Left ventricle myocardium superior (tissue), 1 donor: Measurements from ENCODE around the gene KCNIP4. TPM values are rescaled to one million over a fixed set of nuclear protein-coding genes. Genes with fewer than 3 reads are reported as not detected.

Experiments
- ATAC-seq: fragments of 200-7000 bp; cut with Tn5 transposase; one replicate; pipeline ENCODE4 v1.9.1; 2020; ENCODE audit warnings: mild to moderate bottlenecking, moderate library complexity
- DNase-seq: peaks from one replicate; pipeline ENCODE4 v3.0.0-alpha.2; 2020
- intact Hi-C: fragments of 100-400 bp; cut with micrococcal nuclease; formaldehyde crosslinking; loops from one replicate; pipeline ENCODE4 v1.11.0; 2022
- total RNA-seq: library from RNA; stranded (reverse); fragmentation: NEBNext Ultra II Directional; extraction: Animal tissue kit (Norgen Biotek cat#: 25700); gene quantifications from one replicate; pipeline ENCODE4 v1.2.1, GENCODE V29; 2021
- donor health status: DM: no; HTN: yes; CAD: no; lungs with severe emphysema.

KCNIP4 gene
- total RNA-seq, 1 donor from 2014 or later: not detected

- DNase-seq (no peak), ATAC-seq (no peak)
- intact Hi-C loops: no loop called here
Observed at GRCh38 chr4:21092531-21092930, 856.0 kb downstream of the KCNIP4 start.

DNA sequence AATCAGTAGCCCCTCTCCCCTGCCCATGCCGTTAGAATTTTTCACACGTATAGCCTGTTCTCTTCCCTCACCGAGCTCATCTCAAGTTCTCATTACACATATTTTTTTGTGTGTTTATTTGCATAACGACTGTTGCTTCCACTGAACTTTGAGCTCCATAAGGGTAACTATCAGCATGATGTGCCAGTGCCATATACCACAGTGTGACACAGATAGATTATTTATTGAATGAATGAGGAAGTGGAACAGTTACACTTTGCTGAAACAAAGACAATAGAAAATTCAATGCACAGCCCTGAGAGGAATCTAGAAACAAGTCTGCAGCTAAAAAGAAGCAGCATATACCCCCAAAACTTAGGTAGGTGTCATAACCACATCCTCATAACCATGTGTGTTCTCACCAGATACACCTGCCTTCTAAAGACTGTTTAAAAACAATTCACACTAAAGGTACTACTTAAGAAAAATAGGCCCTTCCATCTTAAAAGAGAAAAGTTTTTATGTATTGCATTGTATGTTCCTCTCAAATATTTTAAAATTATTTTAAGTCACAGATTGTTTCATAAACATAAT is 858.4 kb downstream of the KCNIP4 start:
- intact Hi-C loops: no loop called here
- DNase-seq (no peak), ATAC-seq (no peak)

GRCh38 chr4:21083413-21083812 is 865.2 kb downstream of the KCNIP4 start:
- DNase-seq (no peak), ATAC-seq (no peak)
- intact Hi-C loops: no loop called here

- DNase-seq (no peak), ATAC-seq (no peak)
- intact Hi-C loops: no loop called here
Observed at GRCh38 chr4:21077967-21078366, 870.6 kb downstream of the KCNIP4 start.

GRCh38 chr4:21067351-21067750 is 881.2 kb downstream of the KCNIP4 start:
- ATAC-seq: no peak
- intact Hi-C loops: no loop called here
- no peak for DNase-seq

GRCh38 chr4:21061902-21062301 is 886.7 kb downstream of the KCNIP4 start:
- DNase-seq (no peak), ATAC-seq (no peak)
- intact Hi-C loops: no loop called here

GRCh38 chr4:21046141-21046540 is 902.4 kb downstream of the KCNIP4 start:
- DNase-seq (no peak), ATAC-seq (no peak)
- intact Hi-C loops: no loop called here

GRCh38 chr4:21045119-21045518 is 903.5 kb downstream of the KCNIP4 start:
- DNase-seq: no peak
- intact Hi-C loops: no loop called here
- ATAC-seq: no peak

DNA sequence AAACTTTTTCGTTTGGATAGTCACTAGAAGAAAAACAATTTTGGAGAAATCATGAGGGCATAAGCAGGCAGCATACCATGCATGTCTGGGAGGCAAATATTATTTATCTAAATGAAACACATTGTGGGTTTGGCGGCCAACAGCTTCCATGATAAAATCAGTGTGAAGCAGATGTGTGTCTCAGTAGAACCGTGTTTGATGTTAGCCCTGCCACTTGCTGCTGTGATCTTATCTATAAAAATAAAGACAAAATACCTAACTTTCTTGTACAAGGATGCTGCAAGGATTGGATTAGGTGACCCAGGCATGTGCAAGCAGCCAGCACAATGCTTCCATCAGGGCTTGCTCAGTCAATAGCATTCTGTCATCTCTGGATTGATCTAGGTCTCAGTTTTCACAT is 906.9 kb downstream of the KCNIP4 start:
- intact Hi-C loops: no loop called here
- DNase-seq: no peak
- ATAC-seq: no peak

DNA sequence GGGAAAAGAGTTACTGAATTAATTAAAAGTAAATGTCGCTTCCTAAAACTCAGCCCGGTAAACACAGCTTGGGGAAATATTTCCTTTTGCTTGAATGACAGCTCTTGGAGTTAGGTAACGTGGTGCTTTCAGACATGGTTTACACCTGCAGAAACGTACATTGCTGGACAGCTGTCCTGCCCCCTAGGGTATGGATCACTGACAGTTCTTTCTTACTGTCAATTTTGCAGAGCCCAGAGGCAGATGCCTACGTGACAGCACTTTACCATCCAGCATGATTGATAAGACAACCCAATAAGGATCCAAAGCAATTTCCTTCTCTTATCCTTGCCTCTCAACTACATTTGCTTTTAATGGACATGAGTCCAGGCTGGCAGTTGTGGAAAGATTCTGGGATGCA is 913.8 kb downstream of the KCNIP4 start:
- ATAC-seq: no peak
- intact Hi-C loops: no loop called here
- no peak for DNase-seq

GRCh38 chr4:21032089-21032645 is 916.4 kb downstream of the KCNIP4 start:
- ATAC-seq: no peak
- intact Hi-C loops: no loop called here

DNA sequence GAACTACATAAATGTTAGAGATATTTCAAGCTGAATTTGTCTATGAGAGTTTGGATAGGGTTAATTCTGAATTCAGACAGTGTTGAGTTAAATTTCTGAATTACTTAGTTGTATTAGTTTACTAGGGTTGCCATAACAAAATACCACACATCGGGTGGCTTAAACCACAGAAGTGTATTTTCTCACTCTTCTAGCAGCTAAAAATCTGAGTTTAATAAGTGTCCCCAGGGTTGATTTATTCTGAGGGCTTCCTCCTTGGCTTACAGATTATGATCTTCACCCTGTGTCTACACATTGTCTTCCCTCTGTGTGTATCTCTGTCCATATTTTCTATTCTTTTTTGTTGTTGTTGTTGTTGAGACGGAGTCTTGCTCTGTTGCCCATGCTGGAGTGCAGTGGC is 929.8 kb downstream of the KCNIP4 start:
- DNase-seq (no peak), ATAC-seq (no peak)
- intact Hi-C loops: no loop called here

More at GRCh38 chr4:21032089-21032645, 916.4 kb downstream of the KCNIP4 start:
- DNase-seq: no peak

- no peak for ATAC-seq
- intact Hi-C loops: no loop called here
- no peak for DNase-seq
Observed at GRCh38 chr4:21013501-21013900, 935.1 kb downstream of the KCNIP4 start.

GRCh38 chr4:21012851-21013331 is 935.7 kb downstream of the KCNIP4 start:
- ATAC-seq: no peak
- intact Hi-C loops: no loop called here

GRCh38 chr4:21011106-21011505 is 937.5 kb downstream of the KCNIP4 start:
- ATAC-seq (no peak), DNase-seq (no peak)
- intact Hi-C loops: no loop called here

More at GRCh38 chr4:21012851-21013331, 935.7 kb downstream of the KCNIP4 start:
- DNase-seq: no peak

DNA sequence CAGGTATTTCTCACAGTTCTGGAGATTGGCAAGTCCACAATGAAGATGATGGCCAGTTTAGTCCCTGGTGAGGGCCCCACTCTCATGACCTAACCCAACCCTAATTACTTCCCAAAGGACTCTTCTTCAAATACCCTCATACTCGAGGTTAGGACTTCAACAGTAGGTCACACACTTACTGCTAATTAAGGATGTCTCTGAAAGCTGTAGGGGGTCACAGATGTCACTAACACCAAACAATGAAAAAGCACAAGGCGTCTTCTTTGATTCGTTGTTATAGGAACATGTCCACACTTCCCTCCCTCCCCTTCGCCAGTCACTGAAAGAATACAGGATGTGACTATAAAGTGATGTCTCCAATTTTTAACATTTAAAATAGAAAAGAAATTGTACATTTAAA is 938.6 kb downstream of the KCNIP4 start:
- ATAC-seq (no peak), DNase-seq (no peak)
- intact Hi-C loops: no loop called here

DNA sequence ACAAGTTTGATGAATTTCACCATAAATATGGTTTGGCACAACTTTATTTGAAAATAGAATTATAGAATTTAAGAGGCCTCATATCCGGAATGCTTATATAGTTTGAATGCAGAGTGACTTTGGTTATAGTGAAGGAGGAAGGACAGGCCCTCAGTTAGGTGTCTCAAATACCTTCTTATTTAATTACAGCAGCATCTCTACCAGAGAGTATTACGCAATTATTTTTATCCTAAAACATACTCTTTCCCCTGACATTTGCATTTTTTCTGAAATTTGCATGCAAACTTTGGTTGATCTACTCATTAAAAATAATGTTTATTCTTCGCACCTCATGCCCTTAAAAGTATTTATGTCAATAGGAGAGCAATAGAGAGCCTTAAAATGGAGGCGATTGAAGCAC is 942.9 kb downstream of the KCNIP4 start:
- intact Hi-C loops: no loop called here
- DNase-seq: no peak
- ATAC-seq: no peak

GRCh38 chr4:21002976-21003375 is 945.6 kb downstream of the KCNIP4 start:
- DNase-seq: no peak
- no peak for ATAC-seq
- intact Hi-C loops: no loop called here

DNA sequence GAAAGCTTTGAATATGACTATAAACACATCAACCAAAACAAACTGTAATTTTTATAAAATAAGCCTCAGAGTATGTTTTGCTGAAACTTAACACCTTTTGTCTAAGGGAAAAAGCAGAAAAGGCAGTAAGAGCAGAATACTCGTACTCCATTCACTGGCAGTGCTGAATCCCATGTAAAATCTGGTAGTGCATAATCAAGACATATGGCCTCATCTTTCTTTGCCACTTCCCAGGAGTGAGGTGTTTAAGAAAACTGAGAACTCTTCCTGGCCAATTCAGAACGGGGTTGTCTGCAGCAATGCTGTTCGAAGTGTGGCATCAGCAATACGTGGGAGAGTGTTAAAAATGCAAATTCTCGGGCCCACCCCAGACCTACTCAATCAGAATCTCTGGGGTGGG is 946.3 kb downstream of the KCNIP4 start:
- DNase-seq (no peak), ATAC-seq (no peak)
- intact Hi-C loops: no loop called here

GRCh38 chr4:21001490-21001889 is 947.1 kb downstream of the KCNIP4 start:
- ATAC-seq (no peak), DNase-seq (no peak)
- intact Hi-C loops: no loop called here

DNA sequence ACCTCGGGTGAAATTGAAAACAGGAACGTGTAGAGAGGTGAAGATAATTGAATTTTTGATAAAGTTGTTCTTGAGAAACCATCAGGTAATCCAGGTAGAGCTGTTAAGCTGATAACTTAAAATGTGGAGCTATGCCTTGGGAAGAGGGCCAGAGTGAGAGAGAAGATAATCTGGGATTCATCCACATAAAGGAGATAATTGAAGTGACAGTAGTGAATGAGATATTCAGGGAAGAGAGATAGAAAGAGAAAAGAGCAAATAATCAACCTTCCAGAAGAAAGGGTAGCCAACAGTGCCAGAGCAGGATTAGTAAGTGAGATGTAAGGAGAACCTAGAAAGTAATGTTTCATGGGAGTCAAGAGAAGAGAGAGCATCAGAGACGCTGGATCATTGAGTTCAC is 950.7 kb downstream of the KCNIP4 start:
- no peak for ATAC-seq
- no peak for DNase-seq
- intact Hi-C loops: no loop called here
